GM12878 (cell line): ENCODE results near the gene SIRPD. TPM values are rescaled to one million over a fixed set of nuclear protein-coding genes. Genes with fewer than 3 reads are reported as not detected.

ENCODE experiments used
- ATAC-seq: fragments of 200-7000 bp; cut with Tn5 transposase; 3 replicates; pipeline ENCODE4 v1.9.1; 2020; ENCODE audit warnings: mild to moderate bottlenecking, moderate library complexity
- BruUV-seq: library from RNA; stranded (reverse); fragments of 400-500 nt; replicated peaks from 2 replicates; lab custom pipeline; 2021; lab: Mats Ljungman, UMichigan
- CTCF ChIA-PET: fragments of 300-600 bp; sonication (Branson Sonifier 250); formaldehyde crosslinking; extraction: SDS; loops from one replicate; lab custom pipeline; 2021; ENCODE audit warnings: inconsistent platforms; lab: Yijun Ruan, JAX
- POLR2A ChIA-PET: fragments of 350-600 bp; formaldehyde crosslinking; extraction: SDS; loops from one replicate; lab custom pipeline; 2021; ENCODE audit warnings: inconsistent platforms; lab: Charles Lee
- RAD21 ChIA-PET: fragments of 300-600 bp; sonication (Branson Sonifier 250); formaldehyde crosslinking; loops from one replicate; lab custom pipeline; 2023; ENCODE audit warnings: antibody characterized with exemption; ENCODE audit not compliant: unreplicated experiment; lab: Charles Lee
- SMC1A ChIA-PET: fragments of 300-600 bp; sonication (Branson Sonifier 250); formaldehyde crosslinking; loops from one replicate; lab custom pipeline; 2023; ENCODE audit not compliant: unreplicated experiment, uncharacterized antibody; lab: Charles Lee
- DNase-seq: peaks from one replicate; pipeline ENCODE4 v3.0.0-alpha.2; 2011; ENCODE audit warnings: low read depth, low spot score
- FAIRE-seq: peaks from 3 replicates; lab custom pipeline; 2011; peaks lifted over from hg19 to GRCh38; lab: Jason Lieb, UNC
- H2AFZ ChIP-seq: 2 replicates; pipeline ENCODE4 v1.6.0; 2011; ENCODE audit warnings: low read depth, low read length, control low read depth; ENCODE audit not compliant: control insufficient read depth
- H3K27ac ChIP-seq: 2 replicates; pipeline ENCODE4 v1.5.1; 2011; ENCODE audit warnings: control low read depth; ENCODE audit not compliant: control insufficient read depth, insufficient read depth
- H3K27me3 ChIP-seq, 2 experiments: replicated peaks in 1 of 2; 2 replicates each; pipeline versions ENCODE4 v1.6.0 to v1.6.1; 2011; ENCODE audit warnings: low read length in 1 of 2; ENCODE audit not compliant: control insufficient read depth in 2 of 2, insufficient read depth in 2 of 2
- H3K36me3 ChIP-seq, 2 experiments: 2 replicates each; pipeline ENCODE4 v1.5.1; 2011; ENCODE audit warnings: low read length in 1 of 2; ENCODE audit not compliant: control insufficient read depth in 2 of 2, insufficient read depth in 2 of 2
- H3K4me1 ChIP-seq: 2 replicates; pipeline ENCODE4 v1.6.1; 2011; ENCODE audit warnings: mild to moderate bottlenecking, low read length, moderate library complexity, mixed read lengths; ENCODE audit not compliant: control insufficient read depth, insufficient read depth
- H3K4me2 ChIP-seq: 2 replicates; pipeline ENCODE4 v1.6.0; 2011; ENCODE audit warnings: control low read depth; ENCODE audit not compliant: control insufficient read depth, insufficient read depth
- H3K4me3 ChIP-seq: fragments of 200-600 bp; sonication (generic); 2 replicates; pipeline ENCODE4 v1.5.1; 2016
- H3K79me2 ChIP-seq: 2 replicates; pipeline ENCODE4 v1.6.0; 2011; ENCODE audit warnings: low read length; ENCODE audit not compliant: control insufficient read depth, insufficient read depth
- H3K9ac ChIP-seq: 2 replicates; pipeline ENCODE4 v1.8.0; 2011; ENCODE audit warnings: low read length, control low read depth, mixed read lengths; ENCODE audit not compliant: control insufficient read depth, insufficient read depth
- H3K9me3 ChIP-seq: replicated peaks from 3 replicates; pipeline ENCODE4 v1.5.1; 2011; ENCODE audit warnings: mild to moderate bottlenecking, low read length; ENCODE audit not compliant: control insufficient read depth, insufficient read depth
- H4K20me1 ChIP-seq: 2 replicates; pipeline ENCODE4 v1.6.0; 2011; ENCODE audit not compliant: control insufficient read depth, insufficient read depth
- CHD1 ChIP-seq: IDR thresholded peaks from 2 replicates; pipeline ENCODE4 v1.6.1; 2012; ENCODE audit warnings: low read depth, low read length, improper control_type of control experiment
- CREB1 ChIP-seq: IDR thresholded peaks from 2 replicates; pipeline ENCODE4 v1.6.1; 2012; ENCODE audit warnings: low read depth, mild to moderate bottlenecking, inconsistent platforms
- WGBS: methylation state at CpG from one replicate; pipeline ENCODE4 v1.1.6; 2016; ENCODE audit warnings: low lambda C conversion rate; ENCODE audit not compliant: insufficient replicate concordance, insufficient coverage; ENCODE audit errors: missing lambda C conversion rate; 5-methylcytosine and 5-hydroxymethylcytosine counted together
- in situ Hi-C: fragments of 300-500 bp; cut with MboI; formaldehyde crosslinking; loops from 9 replicates; pipeline ENCODE4 v1.14.3; 2018; ENCODE audit warnings: mixed read lengths
- intact Hi-C: fragments of 100-400 bp; cut with micrococcal nuclease; formaldehyde crosslinking; loops from one replicate; pipeline ENCODE4 v1.14.2; 2022; ENCODE audit not compliant: unreplicated experiment
- polyA plus RNA-seq, 11 experiments: library from polyadenylated mRNA; depleted of rRNA in 4 of 11; unstranded in 6 of 11; stranded (reverse) in 5 of 11; fragments of >200 nt; fragmentation: Nextera tagmentation in 4 of 11; fragmentation: Illumina TruSeq in 1 of 11; extraction: Ambion mirVana in 4 of 11; extraction: Trizol in 1 of 11; gene quantifications; 1 replicate in 1 of 11; 2 replicates in 10 of 11; pipeline versions ENCODE4 v1.2.1 to v1.2.3, GENCODE V29; 2011 to 2016; ENCODE audit warnings: inconsistent platforms in 2 of 11, missing spikeins in 2 of 11, low read depth in 1 of 11
- total RNA-seq, 4 experiments: library from RNA; depleted of rRNA in 3 of 4; stranded (reverse); fragments of >200 nt in 3 of 4; fragmentation: Illumina TruSeq in 1 of 4; extraction: Trizol in 1 of 4; gene quantifications; 2 replicates each; pipeline versions ENCODE4 v1.2.1 to v1.2.3, GENCODE V29; 2013 to 2021

The SIRPD gene
- total and polyA plus RNA-seq, 10 of the 15 experiments (the other 5 are each of a cell fraction or from before 2014, with no cell fraction given): 0.10 to 1.6 (median 0.88) TPM

- BruUV-seq: no TSS peak
- Histone ChIP-seq H2AFZ (no peak overlapping the region), H4K20me1 (no peaks in the 10 kb centered on the region), H3K4me2 (no peak overlapping the region), H3K27ac (no peak overlapping the region), H3K9me3 (no peaks in the 10 kb centered on the region; the same call in 2 of the 3 replicates), H3K79me2 (no peaks in the 10 kb centered on the region), H3K36me3 (no peaks in the 10 kb centered on the region), H3K4me3 (no peak overlapping the region), H3K9ac (no peak overlapping the region), H3K27me3 (peaks cover 0 to 2% of the 10 kb centered on the region in 2 experiments; a peak in 1 of 4 replicates), H3K4me1 (no peaks in the 10 kb centered on the region; the same call in 1 of the 2 replicates)
- ChIA-PET POLR2A (no interaction called here), SMC1A (interaction anchor here (2.0 kb wide), 1 partner anchor 14 kb away, joined by 5 read pairs; no protein-coding TSS in a partner anchor), RAD21 (interaction anchor here (1.0 to 1.4 kb wide), 2 partner anchors 14 to 20 kb away, joined by 3 to 5 read pairs; no protein-coding TSS in a partner anchor), CTCF (interaction anchor here (1.1 to 4.2 kb wide), 2 partner anchors 14 to 251 kb away, joined by 3 to 28 read pairs; no protein-coding TSS in a partner anchor)
- no peak for DNase-seq
- ATAC-seq: no peak
- in situ Hi-C loops: no loop called here
- WGBS: 21% methylated on average over 6 of the region's 6 CpGs
- TF ChIP-seq CREB1: no peak
- FAIRE-seq: no peak
- intact Hi-C loops: no loop called here
Measured at GRCh38 chr20:1489764-1490436, 67.6 kb downstream of the SIRPD start.

GRCh38 chr20:1489325-1489724 lies 68.2 kb downstream of the SIRPD start:
- ChIA-PET POLR2A (no interaction called here), RAD21 (no interaction called here), CTCF (interaction anchor here (1.1 to 4.2 kb wide), 2 partner anchors 14 to 251 kb away, joined by 3 to 28 read pairs; no protein-coding TSS in a partner anchor), SMC1A (interaction anchor here (2.0 kb wide), 1 partner anchor 15 kb away, joined by 5 read pairs; no protein-coding TSS in a partner anchor)
- Histone ChIP-seq H4K20me1 (no peaks in the 10 kb centered on the region), H3K9ac (no peak overlapping the region), H3K4me1 (no peaks in the 10 kb centered on the region; the same call in 1 of the 2 replicates), H3K36me3 (no peaks in the 10 kb centered on the region), H3K27me3 (peaks cover 0 to 2% of the 10 kb centered on the region in 2 experiments; a peak in 1 of 4 replicates), H2AFZ (no peak overlapping the region), H3K9me3 (no peaks in the 10 kb centered on the region; the same call in 2 of the 3 replicates), H3K4me3 (no peak overlapping the region), H3K4me2 (no peak overlapping the region), H3K27ac (no peak overlapping the region), H3K79me2 (no peaks in the 10 kb centered on the region)
- BruUV-seq: no TSS peak
- 40% methylated on average over 2 of the region's 2 CpGs for WGBS
- no peak for FAIRE-seq
- intact Hi-C loops (no loop called here), in situ Hi-C loops (no loop called here)
- TF ChIP-seq CHD1: no peak
- no peak for ATAC-seq
- DNase-seq: no peak
